WTC11 (cell line): ENCODE data around the gene DNAJB9. TPM values are rescaled to one million over a fixed set of nuclear protein-coding genes. Genes with fewer than 3 reads are reported as not detected.
"Not testable (repeated sequence)": the region's sequence is repeated elsewhere in the genome, so short reads cannot be mapped to it uniquely, and the experiment has no call there.

Experiments
- ATAC-seq: fragments of 200-7000 bp; cut with Tn5 transposase; 2 replicates; pipeline ENCODE4 v1.10.0; 2021; ENCODE audit warnings: mild to moderate bottlenecking, moderate library complexity
- CTCF ChIA-PET: fragments of 300-600 bp; sonication (Branson Sonifier 250); formaldehyde crosslinking; loops from one replicate; lab custom pipeline; 2021; ENCODE audit warnings: antibody characterized with exemption; lab: Charles Lee
- POLR2A ChIA-PET: fragments of 350-600 bp; sonication (Branson Sonifier 250); formaldehyde crosslinking; loops from one replicate; lab custom pipeline; 2021; ENCODE audit warnings: antibody characterized with exemption; lab: Charles Lee
- DNase-seq: peaks from one replicate; pipeline ENCODE4 v3.0.0; 2021; ENCODE audit warnings: low spot score
- H3K27ac Mint-ChIP-seq: 2 replicates; pipeline ENCODE4 v1.8.0; 2021; ENCODE audit warnings: mixed read lengths
- H3K27me3 Mint-ChIP-seq: 2 replicates; pipeline ENCODE4 v1.8.0; 2021; ENCODE audit warnings: low read depth, mild to moderate bottlenecking, moderate library complexity, mixed read lengths
- H3K36me3 Mint-ChIP-seq: 2 replicates; pipeline ENCODE4 v1.8.0; 2021; ENCODE audit warnings: mixed read lengths
- H3K4me1 Mint-ChIP-seq: 2 replicates; pipeline ENCODE4 v1.8.0; 2022; ENCODE audit warnings: mixed read lengths
- H3K4me3 Mint-ChIP-seq: 2 replicates; pipeline ENCODE4 v1.8.0; 2021; ENCODE audit warnings: mild to moderate bottlenecking, moderate library complexity, mixed read lengths
- H3K9me3 Mint-ChIP-seq: 2 replicates; pipeline ENCODE4 v1.8.0; 2021; ENCODE audit warnings: mixed read lengths
- E2F4 ChIP-seq: sonication (generic); formaldehyde crosslinking; IDR thresholded peaks from 2 replicates; pipeline ENCODE4 v1.8.1; 2022; ENCODE audit warnings: low read depth, mild to moderate bottlenecking, moderate library complexity, missing genetic modification reagents, borderline replicate concordance
- ERG ChIP-seq: fragments of 250-450 bp; sonication (Bioruptor Pico); IDR thresholded peaks from 2 replicates; pipeline ENCODE4 v1.8.0; 2021; ENCODE audit warnings: mild to moderate bottlenecking
- FOXK1 ChIP-seq: sonication (generic); formaldehyde crosslinking; IDR thresholded peaks from 2 replicates; pipeline ENCODE4 v1.8.0; 2022; ENCODE audit warnings: mild to moderate bottlenecking, moderate library complexity, missing genetic modification reagents
- IRF2 ChIP-seq: sonication (generic); formaldehyde crosslinking; IDR thresholded peaks from 2 replicates; pipeline ENCODE4 v1.8.0; 2022; ENCODE audit warnings: low read depth, missing genetic modification reagents, borderline replicate concordance
- MLX ChIP-seq: sonication (generic); formaldehyde crosslinking; IDR thresholded peaks from 2 replicates; pipeline ENCODE4 v1.8.1; 2023; ENCODE audit warnings: mild to moderate bottlenecking, missing genetic modification reagents, moderate library complexity
- NFYB ChIP-seq: sonication (generic); formaldehyde crosslinking; conservative IDR thresholded peaks from 2 replicates; pipeline ENCODE4 v1.8.0; 2022; ENCODE audit warnings: low read depth, missing genetic modification reagents
- NR3C1 ChIP-seq: sonication (generic); formaldehyde crosslinking; conservative IDR thresholded peaks from 2 replicates; pipeline ENCODE4 v1.8.1; 2023; ENCODE audit warnings: low read depth, mild to moderate bottlenecking, missing genetic modification reagents
- SMAD3 ChIP-seq: sonication (generic); formaldehyde crosslinking; IDR thresholded peaks from 2 replicates; pipeline ENCODE4 v1.8.0; 2022; ENCODE audit warnings: missing genetic modification reagents, mild to moderate bottlenecking, borderline replicate concordance
- SP1 ChIP-seq: sonication (generic); formaldehyde crosslinking; conservative IDR thresholded peaks from 2 replicates; pipeline ENCODE4 v1.8.1; 2022; ENCODE audit warnings: missing genetic modification reagents
- STAT6 ChIP-seq: sonication (generic); formaldehyde crosslinking; conservative IDR thresholded peaks from 2 replicates; pipeline ENCODE4 v1.8.1; 2023; ENCODE audit warnings: mild to moderate bottlenecking, low read depth, missing genetic modification reagents, moderate library complexity
- ZBTB43 ChIP-seq: sonication (generic); formaldehyde crosslinking; IDR thresholded peaks from 2 replicates; pipeline ENCODE4 v1.8.1; 2023; ENCODE audit warnings: mild to moderate bottlenecking, missing genetic modification reagents
- ZNF219 ChIP-seq: sonication (generic); formaldehyde crosslinking; IDR thresholded peaks from 2 replicates; pipeline ENCODE4 v1.8.0; 2023; ENCODE audit warnings: missing genetic modification reagents, mild to moderate bottlenecking, borderline replicate concordance
- ZNF281 ChIP-seq: sonication (generic); formaldehyde crosslinking; IDR thresholded peaks from 2 replicates; pipeline ENCODE4 v1.8.0; 2023; ENCODE audit warnings: mild to moderate bottlenecking, missing genetic modification reagents
- ZNF317 ChIP-seq: sonication (generic); formaldehyde crosslinking; IDR thresholded peaks from 2 replicates; pipeline ENCODE4 v1.8.1; 2023; ENCODE audit warnings: low read depth, mild to moderate bottlenecking, moderate library complexity, missing genetic modification reagents, borderline replicate concordance
- ZNF423 ChIP-seq: fragments of 250-450 bp; sonication (Bioruptor Pico); IDR thresholded peaks from 2 replicates; pipeline ENCODE4 v2.1.2; 2022; ENCODE audit warnings: mild to moderate bottlenecking, moderate library complexity
- ZNF425 ChIP-seq: fragments of 250-450 bp; sonication (Bioruptor Pico); conservative IDR thresholded peaks from 2 replicates; pipeline ENCODE4 v1.9.0; 2021; ENCODE audit warnings: mild to moderate bottlenecking
- total RNA-seq: library from RNA; stranded (reverse); gene quantifications from 3 replicates; pipeline ENCODE4 v1.2.3, GENCODE V29; 2021

The DNAJB9 gene
- total RNA-seq, 1 experiment from 2014 or later = 6.6 TPM

- TF ChIP-seq NFYB (CRISPR knock-in tag) (no peak), SMAD3 (CRISPR knock-in tag) (no peak), NR3C1 (no peak), MLX (CRISPR knock-in tag) (no peak), E2F4 (CRISPR knock-in tag) (no peak), ZNF281 (CRISPR knock-in tag) (no peak), IRF2 (no peak), ZNF423 (CRISPR knock-in tag) (no peak), ERG (CRISPR knock-in tag) (no peak), ZNF425 (CRISPR knock-in tag) (no peak), SP1 (CRISPR knock-in tag) (no peak), FOXK1 (CRISPR knock-in tag) (no peak), ZNF317 (CRISPR knock-in tag) (no peak), STAT6 (CRISPR knock-in tag) (no peak), ZNF219 (CRISPR knock-in tag) (no peak), ZBTB43 (CRISPR knock-in tag) (no peak)
- peak; percentile 74 for ATAC-seq
- Mint-ChIP-seq H3K9me3 (peaks cover 11% of the 10 kb centered on the region), H3K4me3 (no peak overlapping the region), H3K36me3 (peaks cover 6% of the 10 kb centered on the region; the same call in 1 of the 2 replicates), H3K27me3 (no peaks in the 10 kb centered on the region), H3K4me1 (peaks cover 16% of the 10 kb centered on the region), H3K27ac (no peak overlapping the region)
- CTCF ChIA-PET = no interaction called here
- POLR2A ChIA-PET = interaction anchor here (1.4 kb wide), 1 partner anchor 28 kb away, joined by 3 read pairs; the partner anchor contains the start of gene DNAJB9
- no peak for DNase-seq
Observed at GRCh38 chr7:108541478-108541877, 28.2 kb upstream of the DNAJB9 start.

GRCh38 chr7:108548141-108548896 lies 21.4 kb upstream of the DNAJB9 start:
- H3K36me3 Mint-ChIP-seq, DNase-seq, CTCF ChIA-PET, H3K27ac Mint-ChIP-seq, ATAC-seq, POLR2A ChIA-PET, H3K4me1 Mint-ChIP-seq, H3K4me3 Mint-ChIP-seq, H3K27me3 Mint-ChIP-seq: not testable (repeated sequence)
- peaks cover 12% of the 10 kb centered on the region for H3K9me3 Mint-ChIP-seq

- H3K27ac Mint-ChIP-seq, CTCF ChIA-PET, ATAC-seq, H3K27me3 Mint-ChIP-seq, POLR2A ChIA-PET, H3K4me3 Mint-ChIP-seq, DNase-seq, H3K4me1 Mint-ChIP-seq: not testable (repeated sequence)
- Mint-ChIP-seq H3K9me3 (peaks cover 20% of the 10 kb centered on the region), H3K36me3 (peaks cover 23% of the 10 kb centered on the region)
Observed at GRCh38 chr7:108556665-108557064, 13.0 kb upstream of the DNAJB9 start.
